ENCODE data around the gene SH3PXD2A.

GRCh38 chr10:103849880-103850571, 5.3 kb downstream of the SH3PXD2A start:
- no peak for TF ChIP-seq EZH2 (IDR thresholded peaks at IDR 0.05; ENCODE audit: borderline replicate concordance, insufficient read depth, low read depth, low read length, poor library complexity, severe bottlenecking)
- TF ChIP-seq, protein P1, sequence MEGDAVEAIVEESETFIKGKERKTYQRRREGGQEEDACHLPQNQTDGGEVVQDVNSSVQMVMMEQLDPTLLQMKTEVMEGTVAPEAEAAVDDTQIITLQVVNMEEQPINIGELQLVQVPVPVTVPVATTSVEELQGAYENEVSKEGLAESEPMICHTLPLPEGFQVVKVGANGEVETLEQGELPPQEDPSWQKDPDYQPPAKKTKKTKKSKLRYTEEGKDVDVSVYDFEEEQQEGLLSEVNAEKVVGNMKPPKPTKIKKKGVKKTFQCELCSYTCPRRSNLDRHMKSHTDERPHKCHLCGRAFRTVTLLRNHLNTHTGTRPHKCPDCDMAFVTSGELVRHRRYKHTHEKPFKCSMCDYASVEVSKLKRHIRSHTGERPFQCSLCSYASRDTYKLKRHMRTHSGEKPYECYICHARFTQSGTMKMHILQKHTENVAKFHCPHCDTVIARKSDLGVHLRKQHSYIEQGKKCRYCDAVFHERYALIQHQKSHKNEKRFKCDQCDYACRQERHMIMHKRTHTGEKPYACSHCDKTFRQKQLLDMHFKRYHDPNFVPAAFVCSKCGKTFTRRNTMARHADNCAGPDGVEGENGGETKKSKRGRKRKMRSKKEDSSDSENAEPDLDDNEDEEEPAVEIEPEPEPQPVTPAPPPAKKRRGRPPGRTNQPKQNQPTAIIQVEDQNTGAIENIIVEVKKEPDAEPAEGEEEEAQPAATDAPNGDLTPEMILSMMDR (IDR thresholded peaks at IDR 0.05): no peak
